WTC11 (cell line): ENCODE data around the gene CFAP126. TPM values are rescaled to one million over a fixed set of nuclear protein-coding genes. Genes with fewer than 3 reads are reported as not detected.
"Not testable (repeated sequence)": the region's sequence is repeated elsewhere in the genome, so short reads cannot be mapped to it uniquely, and the experiment has no call there.

Experiments
- ATAC-seq: fragments of 200-7000 bp; cut with Tn5 transposase; 2 replicates; pipeline ENCODE4 v1.10.0; 2021; ENCODE audit warnings: mild to moderate bottlenecking, moderate library complexity
- CTCF ChIA-PET: fragments of 300-600 bp; sonication (Branson Sonifier 250); formaldehyde crosslinking; loops from one replicate; lab custom pipeline; 2021; ENCODE audit warnings: antibody characterized with exemption; lab: Charles Lee
- POLR2A ChIA-PET: fragments of 350-600 bp; sonication (Branson Sonifier 250); formaldehyde crosslinking; loops from one replicate; lab custom pipeline; 2021; ENCODE audit warnings: antibody characterized with exemption; lab: Charles Lee
- DNase-seq: peaks from one replicate; pipeline ENCODE4 v3.0.0; 2021; ENCODE audit warnings: low spot score
- H3K27ac Mint-ChIP-seq: 2 replicates; pipeline ENCODE4 v1.8.0; 2021; ENCODE audit warnings: mixed read lengths
- H3K27me3 Mint-ChIP-seq: 2 replicates; pipeline ENCODE4 v1.8.0; 2021; ENCODE audit warnings: low read depth, mild to moderate bottlenecking, moderate library complexity, mixed read lengths
- H3K36me3 Mint-ChIP-seq: 2 replicates; pipeline ENCODE4 v1.8.0; 2021; ENCODE audit warnings: mixed read lengths
- H3K4me1 Mint-ChIP-seq: 2 replicates; pipeline ENCODE4 v1.8.0; 2022; ENCODE audit warnings: mixed read lengths
- H3K4me3 Mint-ChIP-seq: 2 replicates; pipeline ENCODE4 v1.8.0; 2021; ENCODE audit warnings: mild to moderate bottlenecking, moderate library complexity, mixed read lengths
- H3K9me3 Mint-ChIP-seq: 2 replicates; pipeline ENCODE4 v1.8.0; 2021; ENCODE audit warnings: mixed read lengths
- E2F1 ChIP-seq: sonication (generic); formaldehyde crosslinking; IDR thresholded peaks from 2 replicates; pipeline ENCODE4 v1.8.0; 2022; ENCODE audit warnings: mild to moderate bottlenecking, missing genetic modification reagents
- ELF4 ChIP-seq: sonication (generic); formaldehyde crosslinking; IDR thresholded peaks from 2 replicates; pipeline ENCODE4 v1.8.1; 2022; ENCODE audit warnings: low read depth, mild to moderate bottlenecking, moderate library complexity, missing genetic modification reagents
- ERG ChIP-seq: fragments of 250-450 bp; sonication (Bioruptor Pico); IDR thresholded peaks from 2 replicates; pipeline ENCODE4 v1.8.0; 2021; ENCODE audit warnings: mild to moderate bottlenecking
- GTF2I ChIP-seq: fragments of 250-450 bp; sonication (Bioruptor Pico); conservative IDR thresholded peaks from 2 replicates; pipeline ENCODE4 v1.4.0; 2021; ENCODE audit warnings: mild to moderate bottlenecking
- MYBL2 ChIP-seq: sonication (generic); formaldehyde crosslinking; IDR thresholded peaks from 2 replicates; pipeline ENCODE4 v1.8.1; 2023; ENCODE audit warnings: mild to moderate bottlenecking, moderate library complexity, missing genetic modification reagents
- NFATC4 ChIP-seq: fragments of 250-450 bp; sonication (Bioruptor Pico); IDR thresholded peaks from 2 replicates; pipeline ENCODE4 v1.9.0; 2021; ENCODE audit warnings: mild to moderate bottlenecking
- NFYB ChIP-seq: sonication (generic); formaldehyde crosslinking; conservative IDR thresholded peaks from 2 replicates; pipeline ENCODE4 v1.8.0; 2022; ENCODE audit warnings: low read depth, missing genetic modification reagents
- NR2C2 ChIP-seq: sonication (generic); formaldehyde crosslinking; IDR thresholded peaks from 2 replicates; pipeline ENCODE4 v1.8.0; 2022; ENCODE audit warnings: mild to moderate bottlenecking, missing genetic modification reagents
- PRDM15 ChIP-seq: sonication (generic); formaldehyde crosslinking; IDR thresholded peaks from 2 replicates; pipeline ENCODE4 v1.8.0; 2022; ENCODE audit warnings: missing genetic modification reagents
- PRRX2 ChIP-seq: fragments of 250-450 bp; sonication (Bioruptor Pico); IDR thresholded peaks from 2 replicates; pipeline ENCODE4 v1.8.0; 2021; ENCODE audit warnings: mild to moderate bottlenecking
- SOX15 ChIP-seq: fragments of 250-450 bp; sonication (Bioruptor Pico); IDR thresholded peaks from 2 replicates; pipeline ENCODE4 v1.9.0; 2021; ENCODE audit warnings: mild to moderate bottlenecking
- TEAD4 ChIP-seq: sonication (generic); formaldehyde crosslinking; IDR thresholded peaks from 2 replicates; pipeline ENCODE4 v1.8.0; 2022; ENCODE audit warnings: mild to moderate bottlenecking, missing genetic modification reagents
- ZNF423 ChIP-seq: fragments of 250-450 bp; sonication (Bioruptor Pico); IDR thresholded peaks from 2 replicates; pipeline ENCODE4 v2.1.2; 2022; ENCODE audit warnings: mild to moderate bottlenecking, moderate library complexity
- ZSCAN18 ChIP-seq: fragments of 250-450 bp; sonication (Bioruptor Pico); IDR thresholded peaks from 2 replicates; pipeline ENCODE4 v2.1.2; 2022; ENCODE audit warnings: mild to moderate bottlenecking, moderate library complexity
- total RNA-seq: library from RNA; stranded (reverse); gene quantifications from 3 replicates; pipeline ENCODE4 v1.2.3, GENCODE V29; 2021

CFAP126 gene
- total RNA-seq, 1 experiment from 2014 or later, result not detected

GRCh38 chr1:161409848-161410635 is 42.4 kb upstream of the CFAP126 start:
- POLR2A ChIA-PET, result interaction anchor here (0.6 to 0.7 kb wide), 2 partner anchors 29 to 284 kb away, joined by 3 to 4 read pairs; no protein-coding TSS in a partner anchor
- peak; percentile 80 for ATAC-seq

GRCh38 chr1:161408429-161409052 is 40.9 kb upstream of the CFAP126 start:
- ATAC-seq (no peak), DNase-seq (no peak)
- POLR2A ChIA-PET, result no interaction called here
- CTCF ChIA-PET, result interaction anchor here (0.6 to 3.6 kb wide), 5 partner anchors 14 to 183 kb away, joined by 3 to 17 read pairs (median 4); partner anchors contain the start of gene TOMM40L
- no peaks in the 10 kb centered on the region; the same call in 1 of the 2 replicates for H3K27me3 Mint-ChIP-seq
- peaks cover 37% of the 10 kb centered on the region for H3K4me1 Mint-ChIP-seq
- TF ChIP-seq NFATC4 (CRISPR knock-in tag), result no peak
- no peak for TF ChIP-seq NR2C2 (CRISPR knock-in tag)
- TF ChIP-seq PRDM15 (CRISPR knock-in tag), result no peak
- no peak for TF ChIP-seq SOX15 (CRISPR knock-in tag)
- TF ChIP-seq MYBL2 (CRISPR knock-in tag), result no peak
- no peak for TF ChIP-seq ELF4 (CRISPR knock-in tag)
- TF ChIP-seq TEAD4 (CRISPR knock-in tag), result no peak
- TF ChIP-seq NFYB (CRISPR knock-in tag), result no peak
- TF ChIP-seq E2F1, result no peak
- no peak for TF ChIP-seq GTF2I
- peaks cover 3% of the 10 kb centered on the region; the same call in 1 of the 2 replicates for H3K36me3 Mint-ChIP-seq
- peak overlapping the region; percentile 31; the same call in 1 of the 2 replicates for H3K4me3 Mint-ChIP-seq
- H3K27ac Mint-ChIP-seq, result peak overlapping the region; percentile 65; the same call in 1 of the 2 replicates
- peaks cover 3% of the 10 kb centered on the region; the same call in 1 of the 2 replicates for H3K9me3 Mint-ChIP-seq

More at GRCh38 chr1:161409848-161410635, 42.4 kb upstream of the CFAP126 start:
- H3K9me3 Mint-ChIP-seq, H3K4me3 Mint-ChIP-seq, H3K36me3 Mint-ChIP-seq, H3K27me3 Mint-ChIP-seq: not testable (repeated sequence)
- Mint-ChIP-seq H3K4me1 (peaks cover 37% of the 10 kb centered on the region), H3K27ac (peak overlapping the region; percentile 30; the same call in 1 of the 2 replicates)
- peak; percentile 14; the same call in 1 of the 2 replicates for TF ChIP-seq ZNF423 (CRISPR knock-in tag)
- CTCF ChIA-PET, result interaction anchor here (3.6 kb wide), 1 partner anchor 30 kb away, joined by 17 read pairs; no protein-coding TSS in a partner anchor
- peak; percentile 34 for DNase-seq

GRCh38 chr1:161407451-161407985 is 39.8 kb upstream of the CFAP126 start:
- ATAC-seq, result peak; percentile 42
- no peak for DNase-seq
- H3K4me3 Mint-ChIP-seq, result peak overlapping the region; percentile 31
- H3K9me3 Mint-ChIP-seq, result peaks cover 3% of the 10 kb centered on the region; the same call in 1 of the 2 replicates
- H3K4me1 Mint-ChIP-seq, result peaks cover 37% of the 10 kb centered on the region
- TF ChIP-seq ZSCAN18 (CRISPR knock-in tag) (no peak), NFYB (CRISPR knock-in tag) (no peak), PRRX2 (no peak), ERG (no peak)
- H3K27ac Mint-ChIP-seq, result peak overlapping the region; percentile 82
- ChIA-PET POLR2A (no interaction called here), CTCF (interaction anchor here (0.9 to 3.6 kb wide), 4 partner anchors 19 to 177 kb away, joined by 3 to 17 read pairs (median 5); no protein-coding TSS in a partner anchor)
- H3K36me3 Mint-ChIP-seq, result peaks cover 3% of the 10 kb centered on the region; the same call in 1 of the 2 replicates
- peaks cover 2% of the 10 kb centered on the region; the same call in 1 of the 2 replicates for H3K27me3 Mint-ChIP-seq

GRCh38 chr1:161406551-161406950 is 38.9 kb upstream of the CFAP126 start:
- CTCF ChIA-PET, result interaction anchor here (1.4 kb wide), 1 partner anchor 18 kb away, joined by 4 read pairs; no protein-coding TSS in a partner anchor
- DNase-seq, H3K9me3 Mint-ChIP-seq, POLR2A ChIA-PET, H3K4me3 Mint-ChIP-seq, H3K27ac Mint-ChIP-seq, H3K36me3 Mint-ChIP-seq, H3K27me3 Mint-ChIP-seq, ATAC-seq: not testable (repeated sequence)
- peaks cover 37% of the 10 kb centered on the region for H3K4me1 Mint-ChIP-seq
